Bone marrow (tissue), 2 donors: ENCODE measurements around the gene ZNF385D.

Experiments used
- DNase-seq, 2 donors: peaks; one replicate each; lab custom pipeline; 2025; lab: John Stamatoyannopoulos, UW

Gene ZNF385D

DNA sequence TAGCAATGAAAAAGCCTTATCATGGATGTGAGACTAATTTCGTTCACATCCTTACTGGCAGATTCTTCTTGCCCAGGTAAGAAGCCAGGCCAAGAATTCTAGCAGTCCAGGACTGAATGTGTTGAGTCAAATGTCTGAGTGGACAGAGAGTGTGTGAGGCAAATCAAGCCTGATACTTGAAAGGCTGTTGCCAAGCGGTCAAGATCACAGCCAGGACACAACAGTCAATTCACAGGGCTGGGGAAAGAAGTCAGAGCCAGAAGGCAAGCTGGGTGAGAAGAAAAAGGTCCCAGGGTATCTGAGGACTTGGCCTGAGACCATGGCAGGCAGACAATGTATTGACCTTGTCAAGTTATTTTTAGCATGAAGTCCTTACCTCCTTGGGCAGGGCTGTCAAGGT is 301.3 kb downstream of the ZNF385D start:
- no peak for DNase-seq

- DNase-seq, result no peak
Observed at GRCh38 chr3:21447476-21448151, 303.4 kb downstream of the ZNF385D start.

DNA sequence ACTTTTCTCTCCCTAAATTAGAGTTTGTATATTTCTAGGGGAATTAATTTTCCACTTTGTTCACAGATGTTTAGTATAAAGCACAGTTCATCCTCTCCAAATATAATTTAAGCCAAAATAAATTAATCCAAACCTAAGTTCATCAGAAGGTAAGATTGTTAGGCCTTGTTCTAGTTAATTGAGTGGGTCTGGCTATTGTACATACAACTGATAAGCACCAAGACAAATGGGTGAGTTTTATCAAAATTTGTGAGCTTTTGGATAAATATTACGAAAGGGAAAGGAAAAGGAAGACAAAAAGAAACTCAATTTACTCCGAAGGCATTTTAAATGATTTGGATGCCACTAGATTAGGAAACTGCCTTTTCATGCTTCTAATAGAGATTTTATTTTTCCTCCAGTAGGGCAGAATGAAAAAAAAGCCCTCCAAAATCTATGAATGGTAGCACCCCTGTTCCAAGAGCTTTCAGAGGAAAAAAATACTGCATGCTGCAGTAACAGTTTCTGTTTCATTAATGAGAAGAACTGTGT is 304.0 kb downstream of the ZNF385D start:
- no peak for DNase-seq

DNA sequence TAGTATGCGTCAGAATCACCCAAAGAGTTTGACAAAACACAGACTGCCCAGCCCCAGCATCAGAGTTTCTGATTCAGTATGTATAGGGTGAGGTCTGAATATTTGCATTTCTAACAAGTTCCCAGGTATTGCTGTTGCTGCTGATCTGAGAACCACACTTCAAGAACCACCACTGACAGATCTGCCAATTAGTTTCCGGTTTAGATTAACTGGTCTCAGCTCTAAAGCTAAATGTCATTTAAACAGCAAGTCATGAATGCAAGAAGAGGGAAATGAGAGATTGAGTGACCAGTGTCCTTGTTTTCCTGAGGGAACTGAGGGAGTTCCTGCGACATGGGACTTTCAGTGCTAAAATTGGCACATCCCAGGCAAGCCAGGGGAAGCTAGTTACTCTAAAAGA is 305.0 kb downstream of the ZNF385D start:
- no peak for DNase-seq

DNA sequence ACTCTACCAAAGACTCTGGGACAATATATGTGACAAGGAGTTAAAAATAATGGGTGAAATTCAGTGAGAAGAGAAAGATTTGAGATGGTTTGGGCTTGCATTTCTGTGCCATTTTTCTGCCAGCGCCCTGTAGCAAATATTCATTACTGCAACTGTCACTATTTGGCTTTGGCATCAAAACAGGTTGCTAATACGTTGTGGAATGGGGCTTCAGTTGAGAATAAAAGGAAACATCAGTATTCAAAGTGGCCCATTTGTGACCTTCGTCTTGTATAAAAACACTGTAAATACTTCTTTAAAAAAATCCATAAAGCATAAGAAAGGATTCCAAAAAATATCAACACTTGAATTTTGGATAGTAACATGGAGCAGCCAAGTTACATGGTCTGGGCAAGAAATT is 309.2 kb downstream of the ZNF385D start:
- no peak for DNase-seq

GRCh38 chr3:21436835-21437234 is 314.2 kb downstream of the ZNF385D start:
- DNase-seq, result no peak

GRCh38 chr3:21435871-21436270 is 315.1 kb downstream of the ZNF385D start:
- no peak for DNase-seq

- no peak for DNase-seq
Observed at GRCh38 chr3:21434310-21434709, 316.7 kb downstream of the ZNF385D start.

GRCh38 chr3:21433751-21434150 is 317.3 kb downstream of the ZNF385D start:
- DNase-seq, result no peak

DNA sequence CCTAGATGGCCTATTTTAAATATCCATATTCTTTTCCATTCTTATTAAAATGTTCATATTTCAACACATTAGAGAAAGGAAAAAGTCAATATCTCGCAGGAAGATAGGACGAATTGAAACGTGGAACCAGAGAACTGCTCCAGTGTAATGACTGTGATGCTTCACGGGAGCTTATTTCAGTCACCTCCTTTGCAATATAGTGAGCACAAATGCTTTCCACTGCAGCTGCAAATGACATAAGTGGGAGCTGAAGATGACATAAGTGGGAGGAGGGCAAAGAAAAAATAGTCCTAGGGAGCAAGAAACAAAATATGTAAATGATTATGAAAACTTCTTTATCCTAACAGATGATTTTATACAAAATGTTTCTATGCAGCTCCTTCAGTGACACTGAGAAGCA is 324.1 kb downstream of the ZNF385D start:
- no peak for DNase-seq

DNA sequence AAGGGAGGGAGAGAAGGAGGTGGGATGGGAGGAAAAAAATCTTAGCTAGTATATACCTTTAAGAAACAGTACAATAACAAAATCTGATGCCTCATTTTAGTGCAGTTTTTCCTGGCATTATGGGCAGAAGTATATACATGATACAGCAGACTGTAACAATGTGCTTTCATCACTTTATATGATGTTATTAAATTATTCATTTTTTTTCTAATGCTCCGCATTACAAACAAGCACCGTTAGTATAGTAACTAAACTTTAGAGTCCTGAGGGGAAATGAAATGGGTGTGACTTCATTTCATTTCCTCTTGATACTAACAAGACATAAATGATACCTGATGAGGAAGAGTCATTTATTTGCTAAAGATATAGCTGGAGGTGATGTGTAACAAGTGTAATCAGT is 325.3 kb downstream of the ZNF385D start:
- DNase-seq, result no peak

GRCh38 chr3:21421096-21421495 is 329.9 kb downstream of the ZNF385D start:
- no peak for DNase-seq

- no peak for DNase-seq
Observed at GRCh38 chr3:21417991-21418390, 333.0 kb downstream of the ZNF385D start.

- no peak for DNase-seq
Observed at GRCh38 chr3:21414506-21414905, 336.5 kb downstream of the ZNF385D start.

DNA sequence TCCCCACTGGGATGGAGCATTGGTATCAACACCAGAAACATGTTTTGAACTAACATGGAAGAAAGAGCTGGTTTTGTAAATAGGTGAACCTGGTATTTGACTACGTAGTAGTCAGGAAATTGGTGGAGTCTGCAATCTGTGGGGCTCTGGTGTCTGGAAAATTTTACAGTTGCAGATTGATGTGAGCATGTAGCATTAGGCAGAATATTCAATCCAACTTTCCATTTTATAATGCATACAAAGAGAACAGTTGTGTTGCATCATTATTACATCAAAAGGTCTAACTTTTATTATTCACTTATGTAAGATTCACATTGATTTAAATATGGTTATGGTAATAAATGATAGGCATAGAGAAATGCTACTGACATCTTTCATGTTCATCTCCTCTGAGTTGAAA is 340.0 kb downstream of the ZNF385D start:
- DNase-seq, result no peak

GRCh38 chr3:21409401-21409800 is 341.6 kb downstream of the ZNF385D start:
- DNase-seq, result no peak

GRCh38 chr3:21407743-21408142 is 343.3 kb downstream of the ZNF385D start:
- DNase-seq, result no peak

DNA sequence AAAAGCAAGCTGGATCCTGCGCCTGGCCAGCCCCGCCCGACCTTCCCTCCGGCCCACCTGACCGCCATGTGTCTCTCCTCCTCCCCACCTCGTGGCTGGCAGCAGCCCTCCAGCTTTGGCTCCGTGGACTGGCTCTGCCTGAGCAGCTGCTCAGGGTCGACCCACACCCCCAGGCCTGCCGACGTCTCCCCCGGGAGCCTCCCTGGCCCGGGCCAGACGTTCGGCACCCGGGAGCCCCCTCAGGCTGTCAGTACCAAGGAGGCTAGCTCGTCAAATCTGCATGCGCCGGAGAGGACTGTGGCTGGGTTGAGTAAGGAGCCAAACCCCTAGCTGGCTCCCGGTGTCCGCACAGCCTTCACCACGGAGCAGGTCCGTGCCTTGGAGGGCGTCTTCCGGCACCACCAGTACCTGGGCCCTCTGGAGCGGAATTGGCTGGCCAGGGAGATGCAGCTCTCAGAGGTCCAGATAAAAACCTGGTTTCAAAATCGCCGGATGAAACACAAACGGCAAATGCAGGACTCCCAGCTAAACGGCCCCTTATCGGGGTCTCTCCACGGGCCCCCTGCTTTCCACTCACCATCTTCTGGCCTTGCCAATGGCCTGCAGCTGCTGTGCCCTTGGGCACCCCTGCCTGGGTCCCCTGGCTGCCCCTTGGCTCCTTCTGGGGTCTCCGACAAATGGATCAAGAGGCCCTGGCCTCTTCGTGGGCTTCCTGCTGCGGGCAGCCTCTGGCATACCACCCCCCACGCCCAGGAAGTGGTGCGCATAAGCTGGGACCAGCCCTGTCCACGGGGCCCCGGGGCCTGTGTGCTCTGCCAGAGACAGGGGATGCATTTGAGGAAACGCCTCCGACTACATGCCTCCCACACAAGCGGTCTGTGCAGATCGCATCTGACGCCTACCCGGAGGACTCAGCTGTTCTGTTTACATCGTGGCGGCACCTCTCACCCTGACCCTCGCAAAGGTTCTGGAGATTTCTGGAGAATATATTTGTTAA is 345.0 kb downstream of the ZNF385D start:
- DNase-seq, result no peak

GRCh38 chr3:21398461-21398860 is 352.5 kb downstream of the ZNF385D start:
- no peak for DNase-seq

GRCh38 chr3:21393683-21394311 is 357.2 kb downstream of the ZNF385D start:
- DNase-seq, result no peak

DNA sequence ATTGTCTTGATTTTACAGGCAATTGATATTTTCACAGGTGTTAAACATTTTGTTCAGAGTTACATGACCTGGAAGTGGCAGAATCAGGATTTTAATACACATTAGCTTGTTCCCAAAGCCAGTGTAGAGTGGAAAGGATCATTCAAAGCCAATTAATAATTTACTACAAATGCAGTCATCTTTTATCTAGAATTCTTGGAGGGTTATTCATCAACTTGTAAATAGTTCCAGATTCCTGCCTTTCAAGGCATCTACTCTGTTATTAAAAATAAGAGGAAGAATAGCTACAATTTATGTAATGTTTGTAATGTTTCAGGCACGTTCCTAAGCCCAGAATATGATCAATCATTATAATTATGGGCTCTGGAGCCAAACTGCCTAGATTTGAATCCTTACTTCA is 358.5 kb downstream of the ZNF385D start:
- DNase-seq, result no peak

DNA sequence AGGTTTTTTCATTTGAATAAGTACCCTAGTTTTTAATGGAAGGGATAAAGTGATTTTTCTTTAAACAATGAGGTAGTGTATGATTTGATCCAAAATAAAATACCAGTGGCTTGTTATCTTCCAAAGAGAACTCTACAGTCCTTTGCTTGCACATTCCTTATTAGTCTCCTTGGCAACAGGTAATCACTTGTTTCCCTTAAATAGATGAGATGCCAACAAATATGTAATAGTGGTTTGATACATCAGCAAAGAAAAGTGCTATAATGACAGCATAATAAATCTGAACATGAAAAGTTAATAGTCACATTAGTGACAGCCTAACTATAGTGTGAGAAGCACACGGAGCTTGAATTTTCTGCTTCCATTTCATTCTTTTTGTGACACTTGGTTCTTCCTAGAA is 360.2 kb downstream of the ZNF385D start:
- no peak for DNase-seq

DNA sequence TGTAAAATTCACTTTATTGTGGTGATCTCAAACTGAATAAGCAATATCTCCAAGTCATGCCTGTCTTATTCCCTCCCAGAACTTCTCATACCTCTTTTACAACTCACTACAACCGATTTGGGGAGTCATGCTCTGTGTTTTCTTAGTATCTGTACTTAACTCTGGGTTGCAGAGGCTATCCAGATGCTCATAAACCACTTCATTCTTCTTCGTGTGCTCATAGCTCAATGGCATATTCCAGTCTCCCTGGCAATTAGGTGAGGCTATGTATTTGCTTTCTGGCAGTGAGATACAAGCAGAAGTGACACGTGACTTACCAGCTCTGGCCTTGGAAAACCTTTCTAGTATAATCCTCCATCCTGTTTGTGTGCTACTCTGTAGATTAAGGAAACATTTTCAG is 360.9 kb downstream of the ZNF385D start:
- DNase-seq, result no peak
